Measurements from ENCODE around the gene SLC25A36.

Gene SLC25A36, protein sequence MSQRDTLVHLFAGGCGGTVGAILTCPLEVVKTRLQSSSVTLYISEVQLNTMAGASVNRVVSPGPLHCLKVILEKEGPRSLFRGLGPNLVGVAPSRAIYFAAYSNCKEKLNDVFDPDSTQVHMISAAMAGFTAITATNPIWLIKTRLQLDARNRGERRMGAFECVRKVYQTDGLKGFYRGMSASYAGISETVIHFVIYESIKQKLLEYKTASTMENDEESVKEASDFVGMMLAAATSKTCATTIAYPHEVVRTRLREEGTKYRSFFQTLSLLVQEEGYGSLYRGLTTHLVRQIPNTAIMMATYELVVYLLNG

GRCh38 chr3:140941434-140942220 is at the start of gene SLC25A36:
Gene SLC25A36 (plus strand): TSS chr3:140941836. CDS start chr3:140942055, 219 bp downstream.
- Mint-ChIP-seq H3K27me3 (no peaks in the 10 kb centered on the region), H3K9me3 (no peaks in the 10 kb centered on the region), H3K27ac (peak within 1 kb of the TSS; percentile 99), H3K4me3 (peak within 1 kb of the TSS; percentile 97), H3K36me3 (no peaks in the 10 kb centered on the region), H3K4me1 (peaks cover 52% of the 10 kb centered on the region)

- Mint-ChIP-seq H3K27ac (no peak overlapping the region), H3K4me3 (no peak overlapping the region), H3K4me1 (no peaks in the 10 kb centered on the region), H3K9me3 (no peaks in the 10 kb centered on the region), H3K27me3 (peaks cover 19% of the 10 kb centered on the region), H3K36me3 (no peaks in the 10 kb centered on the region)
These were observed 44.6 kb upstream of the SLC25A36 start for GRCh38 chr3:140896997-140897396.

GRCh38 chr3:140898340-140899180 is 43.1 kb upstream of the SLC25A36 start:
- no peaks in the 10 kb centered on the region for H3K9me3 Mint-ChIP-seq
- peaks cover 19% of the 10 kb centered on the region for H3K27me3 Mint-ChIP-seq
- no peak overlapping the region for H3K27ac Mint-ChIP-seq
- H3K4me3 Mint-ChIP-seq = no peak overlapping the region
- no peaks in the 10 kb centered on the region for H3K4me1 Mint-ChIP-seq
- H3K36me3 Mint-ChIP-seq = no peaks in the 10 kb centered on the region

DNA sequence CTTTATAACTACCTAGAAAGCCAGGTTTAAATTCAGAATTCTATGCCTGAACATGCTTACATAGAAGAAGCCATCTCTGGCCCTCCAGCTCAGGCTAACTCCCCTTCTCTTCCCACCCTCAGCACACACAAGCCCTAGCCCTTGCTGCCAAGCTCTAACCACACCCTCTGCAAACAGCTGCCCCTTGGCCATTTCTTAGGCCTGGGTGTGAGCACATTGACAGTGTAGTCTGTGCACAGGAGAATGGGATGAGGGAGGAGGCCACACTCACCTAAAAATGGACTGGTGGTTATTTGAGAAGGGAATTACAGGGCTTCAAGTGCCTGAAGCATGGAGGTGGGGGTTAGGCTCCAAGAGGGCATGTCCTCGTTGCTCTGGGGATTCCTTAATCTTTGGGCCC is 42.3 kb upstream of the SLC25A36 start:
- peaks cover 19% of the 10 kb centered on the region for H3K27me3 Mint-ChIP-seq

GRCh38 chr3:140902791-140903190 is 38.8 kb upstream of the SLC25A36 start:
- Mint-ChIP-seq H3K4me3 (no peak overlapping the region), H3K36me3 (no peaks in the 10 kb centered on the region), H3K27me3 (peaks cover 1% of the 10 kb centered on the region), H3K9me3 (no peaks in the 10 kb centered on the region), H3K27ac (no peak overlapping the region), H3K4me1 (no peaks in the 10 kb centered on the region)

More for the DNA sequence above, 42.3 kb upstream of the SLC25A36 start:
- no peaks in the 10 kb centered on the region for H3K9me3 Mint-ChIP-seq
- no peaks in the 10 kb centered on the region for H3K36me3 Mint-ChIP-seq
- no peak overlapping the region for H3K4me3 Mint-ChIP-seq
- no peaks in the 10 kb centered on the region for H3K4me1 Mint-ChIP-seq
- H3K27ac Mint-ChIP-seq = no peak overlapping the region

GRCh38 chr3:140903196-140903595 is 38.4 kb upstream of the SLC25A36 start:
- no peaks in the 10 kb centered on the region for H3K36me3 Mint-ChIP-seq
- no peak overlapping the region for H3K4me3 Mint-ChIP-seq
- peaks cover 1% of the 10 kb centered on the region for H3K27me3 Mint-ChIP-seq
- H3K4me1 Mint-ChIP-seq = no peaks in the 10 kb centered on the region
- H3K9me3 Mint-ChIP-seq = no peaks in the 10 kb centered on the region
- no peak overlapping the region for H3K27ac Mint-ChIP-seq

- Mint-ChIP-seq H3K27ac (peak overlapping the region; percentile 24), H3K36me3 (no peaks in the 10 kb centered on the region), H3K4me3 (no peak overlapping the region), H3K9me3 (no peaks in the 10 kb centered on the region), H3K27me3 (peaks cover 1% of the 10 kb centered on the region), H3K4me1 (no peaks in the 10 kb centered on the region)
These were observed 37.1 kb upstream of the SLC25A36 start for GRCh38 chr3:140904521-140904920.

DNA sequence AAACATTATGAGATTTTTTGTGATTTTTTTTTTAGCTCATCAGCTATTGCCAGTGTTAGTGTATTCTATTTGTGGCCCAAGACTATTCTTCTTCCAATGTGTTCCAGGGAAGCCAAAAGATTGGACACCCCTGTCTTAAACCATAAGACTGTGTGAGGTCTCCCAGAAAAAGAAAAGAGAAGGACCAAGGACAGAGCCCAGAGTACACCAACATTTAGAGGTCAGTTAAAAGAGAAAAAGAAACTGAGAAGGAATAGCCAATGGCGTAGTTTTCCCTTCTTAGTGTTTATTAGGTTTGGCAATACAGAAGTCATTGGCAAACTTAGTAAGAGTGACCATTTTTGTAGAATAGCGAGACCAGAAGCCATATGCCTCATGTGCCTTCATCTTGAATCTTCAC is 36.1 kb upstream of the SLC25A36 start:
- Mint-ChIP-seq H3K9me3 (no peaks in the 10 kb centered on the region), H3K27me3 (peaks cover 5% of the 10 kb centered on the region), H3K36me3 (no peaks in the 10 kb centered on the region), H3K4me1 (no peaks in the 10 kb centered on the region), H3K4me3 (no peak overlapping the region), H3K27ac (no peak overlapping the region)

DNA sequence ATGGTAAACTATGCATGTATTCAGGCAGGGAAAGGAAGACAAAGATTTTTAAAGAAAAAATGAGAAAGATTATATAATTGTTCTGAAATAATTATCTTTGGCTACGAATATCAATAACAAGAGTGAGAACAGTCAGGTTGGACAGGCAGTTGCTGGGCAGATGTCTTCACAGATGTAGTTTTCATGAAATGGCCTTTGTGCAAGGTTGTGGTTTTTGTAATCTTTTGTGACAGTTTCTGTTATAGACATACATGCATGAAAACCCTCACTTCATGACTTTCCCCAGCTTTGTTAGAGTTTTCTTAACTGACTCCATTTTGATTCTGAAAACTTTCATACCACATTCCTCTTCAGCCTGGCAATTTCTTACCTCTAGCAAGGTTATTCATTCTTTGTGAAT is 34.9 kb upstream of the SLC25A36 start:
- Mint-ChIP-seq H3K36me3 (no peaks in the 10 kb centered on the region), H3K4me3 (no peak overlapping the region), H3K27ac (no peak overlapping the region), H3K9me3 (no peaks in the 10 kb centered on the region), H3K27me3 (peaks cover 5% of the 10 kb centered on the region), H3K4me1 (no peaks in the 10 kb centered on the region)

DNA sequence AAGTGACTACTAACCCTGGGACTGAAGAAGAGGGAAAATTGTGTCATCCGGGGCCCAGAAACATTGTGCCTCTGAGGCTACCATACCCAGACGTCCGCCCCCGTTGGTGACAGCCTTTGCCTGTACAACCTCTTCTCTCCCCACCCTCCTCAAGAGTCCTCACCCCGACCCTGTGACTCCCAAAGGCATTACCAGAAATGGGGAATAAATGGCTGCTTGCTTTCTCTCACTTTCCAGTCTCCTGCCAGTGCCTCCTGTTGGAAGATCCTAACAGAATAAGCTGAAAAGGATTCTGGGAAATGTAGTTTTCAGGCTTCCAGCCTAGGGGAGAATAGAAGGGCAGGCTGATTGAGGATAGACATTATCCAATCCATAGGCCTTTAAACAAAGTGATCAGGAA is 30.8 kb upstream of the SLC25A36 start:
- H3K27me3 Mint-ChIP-seq = peaks cover 9% of the 10 kb centered on the region
- no peaks in the 10 kb centered on the region for H3K4me1 Mint-ChIP-seq
- H3K4me3 Mint-ChIP-seq = no peak overlapping the region
- H3K9me3 Mint-ChIP-seq = no peaks in the 10 kb centered on the region
- no peaks in the 10 kb centered on the region for H3K36me3 Mint-ChIP-seq
- no peak overlapping the region for H3K27ac Mint-ChIP-seq

DNA sequence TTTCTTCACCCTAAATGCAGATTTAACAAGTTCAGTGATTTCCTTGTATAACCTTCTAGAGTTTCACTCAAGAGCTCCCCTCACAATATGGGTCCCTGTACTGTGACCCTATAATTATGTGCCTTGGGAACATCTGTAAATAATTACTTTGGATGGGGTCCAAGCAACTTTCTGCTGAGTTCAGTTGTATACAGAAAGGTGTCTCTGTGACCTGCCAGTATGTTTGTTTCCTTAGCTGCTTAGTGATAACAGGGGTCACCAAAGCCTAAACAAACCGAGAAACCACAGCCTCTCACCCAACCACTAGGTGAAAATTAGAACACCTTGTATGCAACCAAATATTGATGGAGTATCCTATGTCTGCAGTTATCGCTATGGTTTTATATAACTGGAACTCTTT is 29.8 kb upstream of the SLC25A36 start:
- no peak overlapping the region for H3K27ac Mint-ChIP-seq

GRCh38 chr3:140913728-140914127 is 27.9 kb upstream of the SLC25A36 start:
- H3K4me3 Mint-ChIP-seq = no peak overlapping the region
- H3K27me3 Mint-ChIP-seq = peaks cover 17% of the 10 kb centered on the region
- no peaks in the 10 kb centered on the region for H3K9me3 Mint-ChIP-seq
- H3K36me3 Mint-ChIP-seq = no peaks in the 10 kb centered on the region
- H3K4me1 Mint-ChIP-seq = no peaks in the 10 kb centered on the region
- no peak overlapping the region for H3K27ac Mint-ChIP-seq

More for the DNA sequence above, 29.8 kb upstream of the SLC25A36 start:
- Mint-ChIP-seq H3K9me3 (no peaks in the 10 kb centered on the region), H3K4me1 (no peaks in the 10 kb centered on the region), H3K4me3 (no peak overlapping the region), H3K36me3 (no peaks in the 10 kb centered on the region), H3K27me3 (peaks cover 14% of the 10 kb centered on the region)

- no peak overlapping the region for H3K27ac Mint-ChIP-seq
- H3K4me1 Mint-ChIP-seq = no peaks in the 10 kb centered on the region
- H3K4me3 Mint-ChIP-seq = no peak overlapping the region
- H3K36me3 Mint-ChIP-seq = no peaks in the 10 kb centered on the region
- peaks cover 18% of the 10 kb centered on the region for H3K27me3 Mint-ChIP-seq
- H3K9me3 Mint-ChIP-seq = no peaks in the 10 kb centered on the region
These were observed 27.2 kb upstream of the SLC25A36 start for GRCh38 chr3:140914384-140914945.

GRCh38 chr3:140916603-140917002 is 25.0 kb upstream of the SLC25A36 start:
- H3K9me3 Mint-ChIP-seq = no peaks in the 10 kb centered on the region
- H3K4me3 Mint-ChIP-seq = no peak overlapping the region
- H3K36me3 Mint-ChIP-seq = no peaks in the 10 kb centered on the region
- peaks cover 16% of the 10 kb centered on the region for H3K27me3 Mint-ChIP-seq
- H3K27ac Mint-ChIP-seq = no peak overlapping the region
- no peaks in the 10 kb centered on the region for H3K4me1 Mint-ChIP-seq

DNA sequence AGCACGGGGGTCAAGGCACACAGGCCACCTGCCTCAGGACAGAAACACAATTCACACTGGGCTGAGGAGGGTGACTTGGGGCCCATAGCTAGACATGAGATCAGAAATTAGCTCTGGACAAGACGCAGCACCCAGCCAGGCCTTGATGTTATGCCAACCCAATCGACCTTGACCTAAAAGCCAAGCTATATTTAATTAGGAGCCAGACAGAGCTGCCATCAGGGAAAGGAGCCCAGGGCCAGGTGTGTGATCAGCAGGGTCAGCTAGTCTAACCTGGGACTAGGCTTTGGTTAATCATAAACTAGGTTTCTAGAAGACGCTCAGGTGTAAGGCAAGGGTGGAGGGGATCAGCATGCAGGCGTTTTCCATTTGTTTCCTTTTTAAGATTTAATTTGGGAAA is 23.9 kb upstream of the SLC25A36 start:
- H3K4me3 Mint-ChIP-seq = no peak overlapping the region
- H3K27me3 Mint-ChIP-seq = peaks cover 14% of the 10 kb centered on the region

More for the DNA sequence above, 23.9 kb upstream of the SLC25A36 start:
- no peaks in the 10 kb centered on the region for H3K4me1 Mint-ChIP-seq
- no peaks in the 10 kb centered on the region for H3K9me3 Mint-ChIP-seq
- no peak overlapping the region for H3K27ac Mint-ChIP-seq
- H3K36me3 Mint-ChIP-seq = no peaks in the 10 kb centered on the region

All from activated naive CD4-positive, alpha-beta T cell treated with anti-CD3 and anti-CD28 coated beads, Interleukin-2, amount 50 U/mL, for 24 hours (primary cell).